Esophagus mucosa (tissue), 1 donor: ENCODE measurements around the gene APC. TPM values are rescaled to one million over a fixed set of nuclear protein-coding genes. Genes with fewer than 3 reads are reported as not detected.
"Not testable (repeated sequence)": the region's sequence is repeated elsewhere in the genome, so short reads cannot be mapped to it uniquely, and the experiment has no call there.

ENCODE experiments used
- ATAC-seq: fragments of 200-7000 bp; cut with Tn5 transposase; one replicate; pipeline ENCODE4 v1.9.1; 2020
- total RNA-seq: library from RNA; stranded (reverse); gene quantifications from one replicate; pipeline ENCODE4 v1.2.4, GENCODE V29; 2023
- donor health status: DM: yes; HTN: yes; CAD: no.

APC gene
- total RNA-seq, 1 donor from 2014 or later, result 27.3 TPM

DNA sequence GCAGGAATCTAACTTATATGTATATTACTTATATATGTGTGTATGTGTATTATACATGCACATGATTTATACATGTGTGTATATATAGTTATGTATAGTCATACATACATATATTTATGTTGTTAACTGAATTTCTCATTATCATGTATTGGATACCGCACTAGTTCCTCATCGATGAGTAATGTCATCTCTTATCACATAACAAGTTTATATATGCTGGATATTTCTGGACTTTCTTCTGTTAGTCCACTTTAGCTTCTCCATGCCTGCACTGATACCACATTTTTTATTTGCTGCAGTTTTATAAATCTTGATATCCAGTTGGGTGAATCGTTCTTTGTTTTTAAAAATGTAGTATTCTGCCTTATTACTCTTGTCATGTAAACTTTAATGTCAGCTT lies 50.2 kb downstream of the APC start:
- ATAC-seq, result no peak

DNA sequence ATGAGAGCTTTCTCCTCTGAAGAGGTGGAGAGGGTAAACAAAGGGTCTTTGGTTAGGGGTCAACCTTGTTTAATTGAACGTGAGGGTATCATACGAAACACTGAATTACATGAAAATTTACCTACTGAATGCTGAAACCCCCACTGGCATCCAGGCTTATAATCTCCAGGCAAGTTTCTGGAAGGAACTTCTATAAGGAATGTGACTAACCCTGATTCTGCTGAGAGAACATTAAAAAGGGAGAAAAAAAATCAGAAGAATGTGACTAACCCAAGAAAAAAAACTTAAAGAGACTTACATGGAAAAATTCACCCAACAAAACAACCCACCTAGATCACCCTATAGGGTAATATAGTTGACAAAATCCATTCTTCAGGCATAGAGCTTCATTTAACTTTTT lies 55.5 kb downstream of the APC start:
- no peak for ATAC-seq

DNA sequence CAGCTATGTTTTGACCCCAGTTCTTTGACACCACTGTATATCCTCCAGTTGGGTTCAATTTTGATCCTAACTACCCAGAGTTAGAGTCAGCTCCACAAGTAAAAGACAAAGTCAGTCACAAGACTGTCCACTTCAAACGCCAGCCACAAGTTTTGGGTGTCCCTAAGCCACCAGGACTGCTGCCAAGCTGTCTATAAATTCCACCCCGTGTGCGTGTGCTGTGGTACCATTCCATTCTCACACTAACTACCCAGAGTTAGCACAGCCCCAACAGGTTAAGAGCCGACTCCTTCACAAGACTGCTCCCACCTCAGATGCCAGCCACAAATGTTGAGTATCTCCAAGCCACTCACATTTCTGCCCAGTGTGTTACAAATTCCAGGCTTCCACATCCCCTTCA lies 56.7 kb downstream of the APC start:
- no peak for ATAC-seq

DNA sequence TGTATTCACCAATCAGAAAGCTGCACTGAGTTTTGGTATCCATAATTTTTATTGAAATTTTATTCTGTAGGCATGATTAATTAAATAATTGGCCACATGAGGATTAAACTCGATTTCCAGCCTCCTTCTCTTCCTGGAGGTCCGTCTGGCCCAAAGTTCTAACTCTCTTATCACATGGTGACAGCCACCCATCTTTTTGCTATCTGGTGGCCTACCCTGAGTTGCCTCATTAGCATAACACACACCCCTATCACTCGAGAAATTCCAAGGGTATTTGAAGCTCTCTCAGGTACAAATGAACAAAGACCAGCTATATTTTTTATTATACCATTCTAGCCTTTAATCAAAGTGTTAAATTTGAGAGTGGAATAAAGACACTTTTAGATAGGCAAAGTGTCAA lies 57.7 kb downstream of the APC start:
- ATAC-seq, result no peak

DNA sequence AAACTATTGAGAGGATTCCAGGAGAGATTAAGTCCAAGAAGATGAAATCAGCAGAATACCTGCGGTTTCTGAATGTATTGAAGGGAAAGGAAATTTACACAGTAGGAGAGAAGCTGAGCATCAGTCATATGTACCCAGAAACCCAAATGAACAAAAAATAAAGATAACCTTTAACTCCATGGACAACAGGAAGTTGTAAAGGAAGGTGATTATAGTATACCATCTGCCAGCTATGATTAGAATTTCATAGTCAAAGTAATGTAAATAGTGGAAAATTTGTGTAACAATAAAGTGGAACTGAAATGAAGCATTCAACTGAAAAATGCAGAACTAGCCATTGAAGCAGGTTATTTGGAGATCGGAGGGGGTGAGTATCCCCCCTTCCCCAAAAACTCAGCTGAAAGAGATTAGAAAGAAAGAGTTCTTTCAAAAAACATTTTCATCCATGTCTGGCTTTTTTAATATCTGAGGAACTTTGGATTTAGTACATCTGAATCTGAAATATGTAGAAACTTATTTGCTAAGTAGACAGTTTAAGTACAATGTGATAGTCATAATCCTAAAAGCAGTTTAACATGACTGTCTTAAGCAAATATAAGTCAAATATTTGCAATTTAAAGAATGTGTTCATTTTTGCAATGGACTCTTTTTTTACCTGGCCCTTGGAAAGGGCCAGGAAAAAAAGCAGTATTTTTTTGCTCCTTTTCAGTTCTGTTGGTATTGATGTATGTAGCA lies 58.4 kb downstream of the APC start:
- no peak for ATAC-seq

DNA sequence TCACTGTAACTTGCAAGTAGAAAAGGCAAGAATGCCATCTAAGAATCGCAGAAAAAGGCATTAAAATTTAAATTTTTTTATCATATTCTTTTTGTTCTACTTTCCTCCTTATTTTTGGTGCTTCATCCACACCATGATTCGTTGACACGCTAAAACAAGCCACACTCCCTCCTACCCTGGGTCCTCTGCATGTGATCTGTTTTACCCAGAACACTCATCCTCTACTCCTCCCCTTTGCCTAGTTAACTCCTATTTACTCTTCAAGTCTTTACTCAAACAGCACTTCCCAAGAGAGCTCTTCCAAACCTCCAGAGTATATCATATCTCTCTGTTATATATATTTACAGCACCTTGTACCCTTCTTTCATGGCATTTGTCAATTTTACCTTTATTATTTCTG lies 62.0 kb downstream of the APC start:
- no peak for ATAC-seq

DNA sequence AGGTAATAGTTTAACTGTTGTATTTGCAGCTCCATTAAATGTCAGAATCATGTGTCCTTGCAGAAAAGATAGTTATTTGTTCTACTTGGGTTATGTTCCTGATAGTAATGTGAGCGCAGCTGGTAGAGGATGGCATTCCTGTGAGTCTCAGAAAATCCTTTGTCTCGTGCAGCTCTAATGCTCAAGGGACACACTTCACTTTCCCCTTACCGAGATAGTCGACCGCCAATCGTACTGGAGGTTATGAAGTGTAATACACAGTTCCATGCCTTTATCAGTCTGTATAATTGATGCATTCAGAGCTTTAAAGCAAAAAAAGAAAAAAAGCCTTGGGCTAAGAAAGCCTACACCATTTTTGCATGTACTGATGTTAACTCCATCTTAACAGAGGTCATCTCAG lies 63.2 kb downstream of the APC start:
- no peak for ATAC-seq

DNA sequence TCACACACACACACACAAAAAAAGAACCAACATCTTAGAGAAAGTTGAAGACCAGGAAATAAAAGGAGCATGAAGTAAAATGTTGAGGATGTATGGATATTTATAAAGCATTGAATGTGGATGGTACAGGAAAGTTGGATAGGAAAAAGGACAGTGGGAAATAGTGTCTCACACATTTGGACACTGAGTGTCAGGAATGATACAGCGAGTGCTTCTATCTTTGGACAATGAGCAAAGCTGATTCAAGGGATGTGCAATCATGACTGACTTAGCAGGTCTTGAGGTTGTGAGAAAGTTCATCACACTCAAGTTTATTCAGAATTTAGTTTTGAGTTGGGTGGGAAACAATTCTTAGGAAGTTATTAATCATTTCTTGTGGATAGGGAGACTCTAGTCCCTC lies 73.3 kb downstream of the APC start:
- ATAC-seq, result no peak

DNA sequence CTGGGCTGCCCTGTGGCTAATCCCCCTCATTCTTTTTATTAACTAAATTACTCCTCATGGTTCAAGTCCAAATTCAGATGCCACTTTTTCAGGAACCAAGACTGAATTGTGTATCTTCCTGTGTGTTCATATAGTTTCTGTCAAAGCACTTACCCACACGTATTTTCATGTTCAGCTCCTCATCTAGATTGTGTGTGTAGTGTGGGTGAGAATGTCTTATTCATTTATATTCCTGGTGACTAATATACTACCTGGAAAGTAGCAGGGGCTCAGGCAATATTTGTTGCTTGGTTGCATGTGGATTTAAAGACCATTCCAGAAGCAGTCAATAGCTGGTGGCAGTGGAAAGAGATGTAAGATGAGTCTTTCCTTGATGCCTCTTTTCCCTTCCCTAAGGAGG lies 74.9 kb downstream of the APC start:
- ATAC-seq, result no peak

DNA sequence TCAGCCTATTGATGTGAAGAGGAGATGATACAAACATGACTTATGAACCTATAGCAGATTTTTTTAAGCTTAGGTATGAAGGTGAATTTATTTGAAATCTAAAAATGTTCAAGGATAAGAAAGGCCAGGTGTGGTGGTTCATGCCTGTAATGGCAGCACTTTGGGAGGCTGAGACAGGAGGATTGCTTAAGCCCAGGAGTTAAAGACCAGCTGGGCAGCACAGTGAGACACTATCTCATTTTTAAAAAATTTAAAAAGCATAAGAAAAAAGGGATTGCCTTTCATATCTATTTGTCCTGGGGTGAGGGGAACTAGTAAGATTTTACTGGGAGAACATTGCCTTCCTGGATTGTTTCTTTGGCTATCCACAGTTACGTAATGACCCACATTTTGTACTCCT lies 82.6 kb downstream of the APC start:
- no peak for ATAC-seq

DNA sequence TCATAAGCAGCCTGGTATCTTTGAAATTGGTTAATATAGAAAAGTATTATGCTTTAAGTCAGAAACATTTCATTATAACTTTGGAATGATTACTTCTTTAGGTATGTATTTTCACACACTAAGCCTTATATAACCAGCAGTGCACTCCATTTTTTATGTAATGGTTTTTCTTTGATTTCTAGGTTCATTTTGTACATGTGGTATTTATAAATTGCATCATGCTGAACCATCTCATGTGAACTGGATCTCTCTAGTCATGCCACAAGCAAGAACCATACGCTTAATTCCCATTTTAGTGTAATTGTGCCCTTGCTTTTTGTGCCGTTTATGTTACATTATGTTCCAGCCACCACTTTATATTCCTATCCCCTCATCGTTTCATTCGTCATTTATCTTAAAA lies 84.8 kb downstream of the APC start:
- ATAC-seq, result no peak

DNA sequence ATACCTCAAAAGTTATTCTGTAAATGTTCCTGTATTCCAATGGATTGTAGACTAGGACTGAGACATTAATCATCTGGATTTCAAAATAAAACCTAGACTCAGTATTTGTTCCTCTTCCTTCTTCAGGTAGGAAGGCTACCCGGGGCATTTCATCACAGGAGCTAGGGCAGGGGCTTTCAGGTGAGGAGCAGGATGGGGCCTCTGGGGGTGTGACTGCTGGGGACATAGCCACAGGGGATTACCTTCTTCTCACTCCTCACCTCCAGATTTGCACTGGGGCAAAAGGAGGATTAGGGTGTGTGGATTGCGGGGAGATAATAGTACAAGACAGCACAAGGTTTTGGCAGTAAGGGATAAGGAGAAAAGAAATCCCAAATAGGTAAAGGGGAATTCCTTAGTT lies 85.5 kb downstream of the APC start:
- no peak for ATAC-seq

DNA sequence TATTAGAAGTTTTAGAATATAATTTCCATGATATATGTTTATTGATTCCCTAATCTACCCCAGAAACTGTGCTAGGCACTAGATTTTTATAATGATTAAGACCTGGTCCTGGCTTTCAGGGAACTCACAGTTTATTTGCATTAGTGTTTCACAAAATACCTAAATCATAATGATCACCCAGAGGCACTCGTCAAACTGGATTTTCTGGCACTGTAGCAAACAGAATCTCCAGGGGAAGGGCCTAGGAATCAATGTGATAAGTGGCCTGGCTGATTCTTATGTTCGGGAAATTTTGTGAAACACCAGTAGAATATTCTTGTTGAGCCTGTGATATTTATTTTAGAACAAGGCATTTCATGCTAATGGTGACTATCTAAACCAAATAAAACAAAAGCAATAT lies 86.0 kb downstream of the APC start:
- ATAC-seq, result peak; percentile 48

DNA sequence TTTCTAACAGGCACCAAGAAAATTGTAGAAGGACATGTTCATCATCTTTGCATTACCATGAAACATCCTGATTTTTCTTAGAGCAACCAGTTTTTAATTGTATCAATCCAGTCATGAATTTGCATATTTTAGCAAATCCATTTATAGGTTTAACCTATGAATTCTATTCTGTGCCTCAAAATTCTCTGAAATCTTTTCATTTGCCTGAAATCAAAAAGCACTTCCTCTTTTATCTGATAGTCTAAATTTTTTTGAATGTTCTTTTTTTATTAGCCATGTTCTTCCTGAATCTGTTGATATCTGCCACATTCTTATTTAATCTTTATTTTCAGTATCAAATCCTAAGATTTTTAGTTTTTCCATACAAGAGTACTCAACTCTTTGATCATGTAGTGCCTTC lies 86.5 kb downstream of the APC start:
- no peak for ATAC-seq

DNA sequence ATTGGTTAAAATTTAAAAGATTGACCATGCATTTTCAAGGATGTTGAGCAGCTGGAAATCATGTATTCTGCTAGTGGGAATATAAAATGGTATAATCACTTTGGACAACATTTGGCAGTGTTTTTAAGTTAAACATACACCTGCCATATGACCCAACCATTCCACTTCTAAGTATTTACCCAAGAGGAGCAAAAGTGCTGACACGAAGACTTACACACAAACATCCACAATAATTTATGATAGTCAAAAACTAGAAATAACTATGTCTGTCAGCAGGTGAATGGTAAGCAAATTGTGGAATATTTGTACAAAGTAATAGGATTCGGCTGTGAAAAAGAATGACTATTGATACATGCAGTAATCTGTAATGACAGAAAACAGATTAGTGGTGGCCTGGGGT lies 92.7 kb downstream of the APC start:
- no peak for ATAC-seq

DNA sequence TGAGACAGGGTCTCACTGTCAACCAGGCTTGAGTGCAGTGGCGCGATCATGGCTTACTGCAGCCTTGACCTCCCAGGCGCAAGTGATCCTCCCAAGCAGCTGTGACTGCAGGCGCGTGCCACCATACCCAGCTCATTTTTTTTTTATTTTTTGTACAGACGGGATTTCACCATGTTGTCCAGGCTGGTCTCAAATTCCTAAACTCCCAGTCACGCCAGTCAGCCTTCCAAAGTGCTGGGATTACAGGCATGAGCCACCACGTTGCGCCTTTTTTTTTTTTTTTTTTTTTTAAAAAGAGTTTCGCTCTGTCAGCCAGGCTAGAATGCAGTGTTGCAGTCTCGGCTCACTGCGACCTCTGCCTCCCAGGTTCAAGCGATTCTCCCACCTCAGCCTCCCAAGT lies 96.3 kb downstream of the APC start:
- ATAC-seq, result no peak

DNA sequence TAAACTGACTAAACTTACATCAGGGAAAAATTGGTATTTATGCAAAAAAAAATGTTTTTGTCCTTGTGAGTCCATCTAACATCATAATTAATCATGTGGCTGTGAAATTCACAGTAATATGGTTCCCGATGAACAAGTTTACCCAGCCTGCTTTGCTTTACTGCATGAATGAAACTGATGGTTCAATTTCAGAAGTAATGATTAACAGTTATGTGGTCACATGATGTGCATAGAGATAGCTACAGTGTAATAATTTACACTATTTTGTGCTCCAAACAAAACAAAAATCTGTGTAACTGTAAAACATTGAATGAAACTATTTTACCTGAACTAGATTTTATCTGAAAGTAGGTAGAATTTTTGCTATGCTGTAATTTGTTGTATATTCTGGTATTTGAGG lies 106.8 kb downstream of the APC start:
- no peak for ATAC-seq

DNA sequence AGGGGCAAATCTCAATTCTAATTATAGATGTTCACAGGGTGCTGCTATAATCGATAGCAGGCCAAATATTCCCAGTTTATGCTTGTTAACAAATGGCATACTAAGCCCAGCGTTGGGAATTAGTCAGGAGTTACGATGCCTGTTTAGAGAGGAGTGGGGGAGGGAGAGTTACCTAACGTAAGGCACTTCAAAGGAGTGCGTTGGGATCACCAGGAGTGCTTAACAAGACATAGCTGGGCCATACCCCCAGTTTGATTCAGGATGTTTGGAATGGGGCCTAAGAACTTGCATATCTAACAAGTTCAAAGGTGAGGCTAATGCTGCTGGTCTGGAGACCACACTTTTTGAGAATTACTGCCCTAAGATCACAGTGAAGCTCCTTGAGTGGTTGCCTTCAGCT lies 108.9 kb downstream of the APC start:
- ATAC-seq, result no peak

DNA sequence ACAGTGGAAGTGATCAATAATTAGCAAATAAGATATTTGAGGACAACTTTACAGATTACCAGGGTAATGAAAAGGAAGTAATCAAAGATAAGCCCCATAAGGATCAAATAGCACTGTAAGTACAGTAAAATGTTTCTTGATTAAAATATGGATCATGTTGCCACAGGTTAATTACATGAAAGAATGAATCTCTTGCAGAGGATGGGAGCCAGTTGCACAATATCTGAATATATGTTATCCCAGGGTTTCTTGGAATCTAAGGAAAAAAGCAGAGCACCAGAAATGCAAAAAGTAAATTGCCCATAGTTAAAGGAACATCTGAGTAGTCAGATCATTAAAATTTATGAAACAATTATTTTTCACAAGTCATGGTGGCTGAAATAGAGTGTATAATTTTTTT lies 109.6 kb downstream of the APC start:
- ATAC-seq, result no peak

DNA sequence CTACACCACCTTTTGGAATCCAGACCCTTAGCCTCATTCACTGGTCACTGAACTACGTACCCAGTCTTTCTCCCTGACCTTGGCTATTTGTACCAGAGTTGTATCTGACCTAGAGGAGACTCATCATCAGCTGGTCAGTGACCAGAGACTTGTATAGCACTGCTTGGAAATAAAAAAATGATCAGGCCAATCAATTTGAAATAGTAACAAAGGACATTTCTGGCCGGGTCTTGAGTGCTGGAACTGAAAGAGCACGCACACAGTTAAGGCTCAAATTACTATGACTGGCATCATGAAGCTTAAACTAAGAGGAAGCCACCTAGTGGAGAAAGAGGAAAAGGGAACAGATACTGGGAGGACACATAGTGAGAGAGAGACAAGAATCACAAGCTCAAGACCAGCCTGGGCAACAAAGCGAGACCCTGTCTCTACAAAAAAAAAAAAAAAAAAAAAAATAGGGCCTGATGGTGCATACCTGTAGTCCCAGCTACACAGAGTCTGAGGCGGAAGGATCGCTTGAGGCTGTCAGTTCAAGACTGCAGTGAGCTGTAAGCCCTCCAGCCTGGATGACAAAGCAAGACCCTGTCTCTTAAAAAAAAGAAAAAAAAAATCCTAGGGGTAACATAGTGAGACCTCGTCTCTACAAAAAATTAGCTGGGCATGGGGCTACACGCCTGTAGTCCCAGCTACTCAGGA lies 110.6 kb downstream of the APC start:
- ATAC-seq, result peak; percentile 87

DNA sequence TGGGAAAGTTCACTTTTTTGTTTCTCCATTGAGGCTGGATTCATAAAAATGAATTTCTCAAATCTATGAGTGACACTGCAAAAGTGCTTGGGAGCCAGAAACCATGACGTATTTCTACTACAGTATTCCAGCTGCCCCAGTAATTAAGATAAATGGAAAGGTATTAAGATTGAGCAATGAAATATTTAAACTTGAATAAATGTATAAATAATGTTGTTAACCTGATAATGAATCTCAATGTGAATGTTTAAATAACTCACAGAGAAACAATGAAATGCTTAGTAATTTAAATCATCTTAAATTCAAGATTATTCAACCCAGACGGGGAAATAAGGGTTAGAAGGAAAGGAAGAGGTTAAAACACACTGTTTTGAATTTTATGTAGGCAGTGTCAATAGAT lies 112.2 kb downstream of the APC start:
- no peak for ATAC-seq

DNA sequence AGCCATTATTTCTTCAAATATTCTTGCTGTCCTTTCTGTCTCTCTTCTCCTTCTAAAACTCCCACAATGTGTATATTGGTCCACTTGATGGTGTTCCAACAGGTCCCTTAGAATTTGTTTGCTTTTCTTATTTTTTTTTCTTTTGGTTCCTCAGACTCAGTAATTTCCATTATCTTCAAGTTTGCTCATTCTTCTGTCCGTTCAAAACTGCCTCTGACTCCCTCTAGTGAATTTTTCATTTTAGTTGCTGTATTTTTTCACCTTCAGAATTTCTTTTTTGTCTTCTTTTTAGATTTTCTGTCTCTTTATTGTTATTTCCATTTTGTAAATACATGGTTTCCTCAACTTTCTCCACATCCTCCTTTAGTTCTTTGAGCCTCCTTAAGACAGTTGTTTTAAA lies 117.0 kb downstream of the APC start:
- no peak for ATAC-seq

DNA sequence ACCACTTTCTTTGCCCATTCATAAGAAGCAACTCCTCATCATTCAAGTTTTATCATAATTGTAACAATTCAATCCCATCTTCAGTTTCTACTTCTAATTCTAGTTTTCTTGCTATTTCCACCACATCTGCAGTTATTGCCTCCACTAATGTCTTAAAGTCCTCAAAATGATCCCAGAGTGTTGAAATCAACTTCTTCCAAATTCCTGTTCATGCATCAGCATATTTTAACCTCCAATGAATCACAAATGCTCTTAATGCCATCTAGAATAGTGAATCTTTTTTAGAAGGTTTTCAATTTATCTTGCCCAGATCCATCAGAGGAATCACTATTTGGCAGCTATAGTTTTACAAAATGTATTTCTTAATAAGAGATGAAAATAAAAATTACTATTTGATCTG lies 120.2 kb downstream of the APC start:
- ATAC-seq, result no peak

DNA sequence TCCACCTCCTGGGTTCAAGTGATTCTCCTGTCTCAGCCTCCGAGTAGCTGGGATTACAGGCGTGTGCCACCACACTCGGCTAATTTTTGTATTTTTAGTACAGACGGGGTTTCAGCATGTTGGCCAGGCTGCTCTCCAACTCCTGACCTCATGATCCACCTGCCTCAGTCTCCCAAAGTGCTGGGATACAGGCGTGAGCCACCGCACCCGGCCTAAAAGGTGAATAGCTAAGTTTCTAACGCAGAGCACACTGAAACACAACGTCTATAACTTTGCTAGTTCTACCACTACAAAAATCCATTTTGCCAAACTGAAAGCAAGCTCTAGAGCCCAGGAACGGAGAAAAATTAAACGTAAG lies 122.9 kb downstream of the APC start:
- ATAC-seq, result not testable (repeated sequence)
